ENCODE data around the gene ARHGEF39. TPM values are rescaled to one million over a fixed set of nuclear protein-coding genes. Genes with fewer than 3 reads are reported as not detected.

ARHGEF39 gene
- total and polyA plus RNA-seq, 10 of the 15 experiments (the other 5 are each of a cell fraction or from before 2014, with no cell fraction given), result 2.0 to 28.9 (median 13.2) TPM

- BruUV-seq (replicated peaks), result no TSS peak
- POLR2A ChIA-PET, result no interaction called here
Measured at GRCh38 chr9:35705372-35705771, 40.4 kb upstream of the ARHGEF39 start.

More at GRCh38 chr9:35705372-35705771, 40.4 kb upstream of the ARHGEF39 start:
- ATAC-seq, result no peak
- 82% methylated on average over 8 of the region's 8 CpGs for WGBS (ENCODE audit: insufficient coverage, insufficient replicate concordance, low lambda C conversion rate, missing lambda C conversion rate)
- Histone ChIP-seq H3K27me3 (replicated peaks in 1 of 2; ENCODE audit: control insufficient read depth in 2 of 2, insufficient read depth in 2 of 2, low read length in 1 of 2) (no peaks in the 10 kb centered on the region), H3K27ac (ENCODE audit: control insufficient read depth, insufficient read depth) (no peak overlapping the region), H4K20me1 (ENCODE audit: control insufficient read depth, insufficient read depth) (no peaks in the 10 kb centered on the region), H3K4me2 (ENCODE audit: control insufficient read depth, insufficient read depth) (no peak overlapping the region), H3K4me1 (ENCODE audit: control insufficient read depth, insufficient read depth, low read length) (no peaks in the 10 kb centered on the region), H3K9ac (ENCODE audit: control insufficient read depth, insufficient read depth, low read length) (no peak overlapping the region), H3K79me2 (ENCODE audit: control insufficient read depth, insufficient read depth, low read length) (no peaks in the 10 kb centered on the region), H3K9me3 (replicated peaks; ENCODE audit: control insufficient read depth, insufficient read depth, low read length) (no peaks in the 10 kb centered on the region), H3K36me3 (ENCODE audit: control insufficient read depth in 2 of 2, insufficient read depth in 2 of 2, low read length in 1 of 2) (peaks cover 51 to 64% of the 10 kb centered on the region in 2 experiments), H2AFZ (ENCODE audit: control insufficient read depth, low read depth, low read length) (no peak overlapping the region), H3K4me3 (no peak overlapping the region)
- RAD21 ChIA-PET (ENCODE audit: unreplicated experiment), result no interaction called here
- SMC1A ChIA-PET (ENCODE audit: uncharacterized antibody, unreplicated experiment), result interaction anchor here (0.7 to 2.2 kb wide), 2 partner anchors 22 to 39 kb away, joined by 3 to 5 read pairs; no protein-coding TSS in a partner anchor
- in situ Hi-C loops (cut with MboI), result no loop called here
- DNase-seq (ENCODE audit: low read depth, low spot score), result no peak
- CTCF ChIA-PET, result interaction anchor here (1.4 to 4.1 kb wide), 2 partner anchors 9 to 36 kb away, joined by 3 to 33 read pairs; no protein-coding TSS in a partner anchor
- intact Hi-C loops (cut with micrococcal nuclease; ENCODE audit: unreplicated experiment), result no loop called here
- no peak for TF ChIP-seq CEBPB (IDR thresholded peaks at IDR 0.05; ENCODE audit: borderline replicate concordance in 1 of 2, low read depth in 2 of 2, low read length in 2 of 2)
- TF ChIP-seq PRDM15 (CRISPR knock-in tag; IDR thresholded peaks at IDR 0.05), result no peak
- no peak for TF ChIP-seq SREBF2 (IDR thresholded peaks at IDR 0.05; ENCODE audit: low read length)
- no peak for TF ChIP-seq HSF1 (IDR thresholded peaks at IDR 0.05; ENCODE audit: low read depth, low read length)
- TF ChIP-seq SP1 (IDR thresholded peaks at IDR 0.05; ENCODE audit: low read depth, low read length), result no peak
- no peak for TF ChIP-seq YY1 (IDR thresholded peaks at IDR 0.05; ENCODE audit: low read depth, low read length)
- no peak for TF ChIP-seq POLR2AphosphoS5 (IDR thresholded peaks at IDR 0.05; ENCODE audit: low read length)
- no peak for FAIRE-seq
